ENCODE data around the gene MYORG.
"Not testable (repeated sequence)": the region's sequence is repeated elsewhere in the genome, so short reads cannot be mapped to it uniquely, and the experiment has no call there.

DNA sequence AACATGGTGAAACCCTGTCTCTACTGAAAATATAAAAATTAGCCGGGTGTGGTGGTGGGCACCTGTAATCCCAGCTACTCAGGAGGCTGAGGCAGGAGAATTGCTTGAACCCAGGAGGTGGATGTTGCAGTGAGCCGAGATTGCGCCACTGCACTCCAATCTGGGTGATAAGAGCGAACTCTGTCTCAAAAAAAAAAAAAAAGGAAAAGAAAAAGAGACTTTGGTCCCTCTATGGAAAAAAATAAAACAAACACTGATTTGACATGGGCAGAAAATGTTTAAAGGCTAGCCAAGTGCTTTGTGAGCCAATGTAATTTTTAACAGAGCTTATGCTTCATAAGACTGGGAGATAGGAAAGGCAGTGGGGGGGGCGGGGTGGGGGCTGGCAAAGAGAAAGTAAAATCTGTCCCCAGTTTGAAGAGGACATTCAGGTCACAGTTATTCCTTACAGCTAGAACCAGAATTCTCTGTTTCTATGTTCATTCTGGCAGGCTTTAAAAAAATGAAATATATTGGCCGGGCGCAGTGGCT is 24.5 kb downstream of the MYORG start:
- TF ChIP-seq, protein P1, sequence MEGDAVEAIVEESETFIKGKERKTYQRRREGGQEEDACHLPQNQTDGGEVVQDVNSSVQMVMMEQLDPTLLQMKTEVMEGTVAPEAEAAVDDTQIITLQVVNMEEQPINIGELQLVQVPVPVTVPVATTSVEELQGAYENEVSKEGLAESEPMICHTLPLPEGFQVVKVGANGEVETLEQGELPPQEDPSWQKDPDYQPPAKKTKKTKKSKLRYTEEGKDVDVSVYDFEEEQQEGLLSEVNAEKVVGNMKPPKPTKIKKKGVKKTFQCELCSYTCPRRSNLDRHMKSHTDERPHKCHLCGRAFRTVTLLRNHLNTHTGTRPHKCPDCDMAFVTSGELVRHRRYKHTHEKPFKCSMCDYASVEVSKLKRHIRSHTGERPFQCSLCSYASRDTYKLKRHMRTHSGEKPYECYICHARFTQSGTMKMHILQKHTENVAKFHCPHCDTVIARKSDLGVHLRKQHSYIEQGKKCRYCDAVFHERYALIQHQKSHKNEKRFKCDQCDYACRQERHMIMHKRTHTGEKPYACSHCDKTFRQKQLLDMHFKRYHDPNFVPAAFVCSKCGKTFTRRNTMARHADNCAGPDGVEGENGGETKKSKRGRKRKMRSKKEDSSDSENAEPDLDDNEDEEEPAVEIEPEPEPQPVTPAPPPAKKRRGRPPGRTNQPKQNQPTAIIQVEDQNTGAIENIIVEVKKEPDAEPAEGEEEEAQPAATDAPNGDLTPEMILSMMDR (conservative IDR thresholded peaks at IDR 0.05) = not testable (repeated sequence)
- TF ChIP-seq EZH2 (IDR thresholded peaks at IDR 0.05; ENCODE audit: low read depth) = not testable (repeated sequence)

Measured in PC-9 (cell line).